GM13977 (cell line): ENCODE data around the gene TEAD1.

Source experiments
- DNase-seq: peaks from one replicate; pipeline ENCODE4 v3.0.0; 2012; ENCODE audit warnings: low spot score
- in situ Hi-C: fragments of 300-500 bp; cut with MboI; formaldehyde crosslinking; loops from one replicate; pipeline ENCODE4 v1.12.0; 2022; ENCODE audit warnings: low sequenced_read_pairs, low pct_unique_long_range_greater_than_20kb, mixed read lengths, inconsistent platforms; ENCODE audit not compliant: unreplicated experiment
- TF ChIP-seq, protein P1 (sequence below): IDR thresholded peaks from 2 replicates; pipeline ENCODE4 v1.5.1; 2012; ENCODE audit warnings: mild to moderate bottlenecking, control low read depth; ENCODE audit not compliant: insufficient read depth; ENCODE audit errors: extremely low read depth, missing control alignments

Gene TEAD1

DNA sequence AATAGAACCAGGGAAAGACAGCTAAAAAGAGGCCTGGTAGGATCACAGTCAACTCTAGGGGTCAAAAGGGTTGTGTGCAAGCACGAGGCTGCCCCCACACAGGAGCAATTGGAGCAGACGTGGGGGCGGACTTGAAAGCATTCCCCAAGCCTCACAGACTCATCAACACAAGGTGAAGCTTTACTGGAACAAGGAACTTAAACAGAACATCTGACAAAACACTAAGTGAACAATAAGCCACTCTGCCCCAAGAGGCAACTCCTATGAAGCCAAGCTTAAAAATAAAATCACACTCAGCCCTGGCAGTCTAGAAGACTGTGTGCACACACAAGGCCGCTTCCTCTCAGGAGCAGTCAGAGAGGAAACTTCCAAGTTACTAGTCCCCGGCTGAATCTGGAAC is 32.2 kb upstream of the TEAD1 start:
- in situ Hi-C loops = no loop called here
- no peak for DNase-seq
- TF ChIP-seq, protein P1, sequence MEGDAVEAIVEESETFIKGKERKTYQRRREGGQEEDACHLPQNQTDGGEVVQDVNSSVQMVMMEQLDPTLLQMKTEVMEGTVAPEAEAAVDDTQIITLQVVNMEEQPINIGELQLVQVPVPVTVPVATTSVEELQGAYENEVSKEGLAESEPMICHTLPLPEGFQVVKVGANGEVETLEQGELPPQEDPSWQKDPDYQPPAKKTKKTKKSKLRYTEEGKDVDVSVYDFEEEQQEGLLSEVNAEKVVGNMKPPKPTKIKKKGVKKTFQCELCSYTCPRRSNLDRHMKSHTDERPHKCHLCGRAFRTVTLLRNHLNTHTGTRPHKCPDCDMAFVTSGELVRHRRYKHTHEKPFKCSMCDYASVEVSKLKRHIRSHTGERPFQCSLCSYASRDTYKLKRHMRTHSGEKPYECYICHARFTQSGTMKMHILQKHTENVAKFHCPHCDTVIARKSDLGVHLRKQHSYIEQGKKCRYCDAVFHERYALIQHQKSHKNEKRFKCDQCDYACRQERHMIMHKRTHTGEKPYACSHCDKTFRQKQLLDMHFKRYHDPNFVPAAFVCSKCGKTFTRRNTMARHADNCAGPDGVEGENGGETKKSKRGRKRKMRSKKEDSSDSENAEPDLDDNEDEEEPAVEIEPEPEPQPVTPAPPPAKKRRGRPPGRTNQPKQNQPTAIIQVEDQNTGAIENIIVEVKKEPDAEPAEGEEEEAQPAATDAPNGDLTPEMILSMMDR = no peak

DNA sequence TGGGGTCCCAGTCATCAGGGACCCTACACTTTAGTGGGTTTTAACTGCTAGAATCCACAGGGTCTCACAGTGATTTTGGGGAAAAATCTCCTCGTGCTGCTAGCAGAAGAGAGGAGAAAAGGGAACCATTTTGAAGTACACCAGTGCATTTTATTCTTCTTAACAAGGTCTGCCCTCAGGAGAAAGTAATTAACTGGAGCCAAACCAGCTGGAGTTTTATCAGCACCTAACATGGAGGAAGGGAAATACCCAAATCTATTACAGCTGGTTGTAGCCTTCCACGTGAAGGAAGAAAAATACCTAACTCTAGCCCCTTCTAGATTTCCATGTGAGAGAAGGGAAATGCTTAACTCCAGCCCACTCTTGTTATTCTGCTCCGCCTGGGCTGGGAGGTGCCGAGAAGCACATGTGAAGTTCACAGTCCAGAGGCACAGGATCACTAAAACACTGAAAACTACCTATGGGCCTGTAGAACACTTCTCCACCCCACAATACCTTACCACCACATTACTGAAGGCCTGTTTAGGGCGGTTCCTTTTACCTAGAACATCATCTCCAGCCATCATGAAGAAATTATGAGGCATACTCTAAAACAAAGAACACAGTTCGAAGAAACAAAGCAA is 31.3 kb upstream of the TEAD1 start:
- DNase-seq = no peak
- in situ Hi-C loops = no loop called here
- TF ChIP-seq, protein P1 = no peak

DNA sequence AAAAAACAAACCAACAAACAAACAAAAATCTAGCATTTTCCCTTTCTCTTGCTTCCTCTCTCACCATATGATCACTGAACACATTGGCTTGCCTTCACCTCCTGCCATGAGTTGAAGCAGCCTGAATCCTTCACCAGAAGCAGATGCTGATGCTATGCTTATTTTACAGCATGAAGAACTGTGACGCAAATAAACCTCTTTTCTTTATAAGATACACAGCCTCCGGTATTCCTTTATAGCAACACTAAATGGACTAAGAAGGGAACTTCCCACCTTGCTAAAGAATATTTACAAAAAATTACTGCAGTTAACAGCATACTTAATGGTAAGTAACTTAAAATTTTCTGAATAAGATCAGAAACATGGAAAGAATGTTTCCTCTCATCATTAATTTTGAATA is 27.7 kb upstream of the TEAD1 start:
- in situ Hi-C loops = no loop called here
- TF ChIP-seq, protein P1 = no peak
- no peak for DNase-seq

DNA sequence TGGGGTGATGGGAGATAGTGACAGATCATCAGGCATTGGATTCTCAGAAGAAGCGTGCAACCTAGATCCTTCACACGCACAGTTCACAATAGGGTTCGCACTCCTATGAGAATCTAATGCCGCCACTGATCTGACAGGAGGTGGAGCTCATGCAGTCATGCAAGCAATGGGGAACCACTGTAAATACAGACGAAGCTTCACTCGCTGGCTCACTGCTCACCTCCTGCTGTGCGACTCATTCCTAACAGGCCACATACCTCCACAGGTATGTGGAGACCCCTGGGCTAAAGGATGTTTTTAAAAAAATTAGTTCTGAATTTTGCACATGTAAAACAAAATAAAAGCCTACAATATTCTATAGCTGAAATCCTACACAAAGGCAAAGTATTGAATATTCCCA is 20.5 kb upstream of the TEAD1 start:
- TF ChIP-seq, protein P1 = no peak
- no peak for DNase-seq
- in situ Hi-C loops = no loop called here

DNA sequence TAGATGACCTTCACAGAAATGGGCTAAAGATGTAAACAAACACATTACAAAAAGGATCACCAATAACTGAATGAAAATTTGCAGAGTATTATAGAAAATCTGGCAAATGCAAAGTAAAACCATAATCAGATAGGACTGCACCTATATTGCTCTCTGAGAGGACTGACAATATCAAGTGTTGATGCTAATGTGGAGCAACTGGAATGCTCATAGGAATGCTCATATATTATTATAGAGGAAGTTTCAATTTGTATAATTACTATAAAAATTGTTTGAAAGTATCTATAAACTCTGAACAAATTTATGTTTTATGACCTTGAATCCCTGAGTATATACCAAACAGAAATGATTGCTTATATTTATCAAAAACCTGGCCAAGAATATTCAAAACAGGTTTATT is 18.4 kb upstream of the TEAD1 start:
- DNase-seq = no peak
- TF ChIP-seq, protein P1 = no peak
- in situ Hi-C loops = no loop called here

DNA sequence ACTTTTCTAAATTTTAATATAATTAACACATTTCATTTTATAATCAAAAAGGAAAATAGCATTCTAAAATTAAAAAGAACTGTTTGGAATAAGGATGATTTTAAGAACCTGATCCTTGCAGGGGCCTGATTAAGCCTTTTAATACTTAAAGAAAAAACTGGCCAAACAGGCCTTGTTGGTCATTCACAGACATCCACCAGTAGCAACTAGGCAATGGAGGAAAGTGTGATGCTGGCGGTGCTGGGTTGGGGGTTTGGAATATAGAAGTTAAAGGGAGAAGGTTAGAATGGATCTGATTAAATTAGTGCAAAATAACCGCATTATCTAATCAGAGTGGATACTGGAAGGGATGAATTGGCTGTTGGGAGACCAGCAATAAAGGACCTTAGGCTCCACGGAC is 16.9 kb upstream of the TEAD1 start:
- TF ChIP-seq, protein P1 = no peak
- in situ Hi-C loops = no loop called here
- DNase-seq = no peak

DNA sequence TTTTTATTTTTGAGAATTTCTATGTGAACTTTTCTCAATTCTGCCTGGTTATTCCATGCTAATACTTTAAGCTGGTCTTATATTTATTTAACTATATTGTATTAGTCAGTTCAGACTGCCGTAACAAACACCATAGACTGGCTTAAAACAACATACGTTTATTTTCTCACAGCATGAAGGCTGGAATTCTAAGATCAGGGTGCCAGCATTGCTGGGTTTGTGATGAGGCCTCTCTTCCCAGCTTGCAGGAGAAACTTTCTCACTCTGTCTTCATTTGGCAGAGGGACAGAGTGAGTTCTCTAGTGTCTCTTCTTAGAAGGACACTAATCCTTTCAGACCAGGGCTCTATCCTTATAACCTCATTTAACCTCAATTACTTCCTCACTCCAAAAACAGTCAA is 16.2 kb upstream of the TEAD1 start:
- DNase-seq = no peak
- TF ChIP-seq, protein P1 = no peak
- in situ Hi-C loops = no loop called here
